K562 (cell line): ENCODE data around the gene SLC44A1. TPM values are rescaled to one million over a fixed set of nuclear protein-coding genes. Genes with fewer than 3 reads are reported as not detected.

Experiments
- ATAC-seq: fragments of 200-7000 bp; cut with Tn5 transposase; 3 replicates; pipeline ENCODE4 v1.9.1; 2020; ENCODE audit warnings: moderate library complexity
- BruUV-seq: library from RNA; stranded (reverse); fragments of 400-500 nt; replicated peaks from 2 replicates; lab custom pipeline; 2021; lab: Mats Ljungman, UMichigan
- CTCF ChIA-PET: fragments of 300-600 bp; formaldehyde crosslinking; extraction: SDS; loops from one replicate; lab custom pipeline; 2021; ENCODE audit warnings: low intra/inter-chr PET ratio; lab: Yijun Ruan, JAX
- POLR2A ChIA-PET: fragments of 300-600, 350-650 bp; sonication (Branson Sonifier 250); formaldehyde crosslinking; extraction: SDS; loops from one replicate; lab custom pipeline; 2021; ENCODE audit warnings: antibody characterized with exemption, inconsistent platforms; lab: Yijun Ruan, JAX
- DNase-seq, 4 experiments: peaks; one replicate each; pipeline versions ENCODE4 v3.0.0 to v3.0.0-alpha.2; 2011 to 2018; ENCODE audit warnings: low spot score in 3 of 4, mixed read lengths in 3 of 4; ENCODE audit errors: extremely low read depth in 1 of 4
- FAIRE-seq: peaks from 2 replicates; lab custom pipeline; 2011; peaks lifted over from hg19 to GRCh38; lab: Jason Lieb, UNC
- H2AFZ ChIP-seq: 2 replicates; pipeline ENCODE4 v1.6.0; 2011; ENCODE audit warnings: low read depth, low read length, control low read depth, inconsistent platforms
- H3K27ac ChIP-seq: fragments of 200-600 bp; 3 replicates; pipeline ENCODE4 v1.8.0; 2011; ENCODE audit warnings: low read depth, mild to moderate bottlenecking, control low read depth, inconsistent platforms, low read length, moderate library complexity, mixed read lengths; ENCODE audit errors: extremely low read depth
- H3K27me3 ChIP-seq, 2 experiments: fragments of 300-600 bp in 1 of 2; 2 replicates in 1 of 2; 3 replicates in 1 of 2; pipeline versions ENCODE4 v1.6.0 to v1.8.0; 2011; ENCODE audit warnings: inconsistent platforms in 2 of 2, low read length in 2 of 2, mild to moderate bottlenecking in 1 of 2, mixed read lengths in 1 of 2, moderate library complexity in 1 of 2; ENCODE audit not compliant: control insufficient read depth in 2 of 2, insufficient read depth in 2 of 2
- H3K36me3 ChIP-seq: fragments of 300-600 bp; 3 replicates; pipeline ENCODE4 v1.8.0; 2011; ENCODE audit warnings: mild to moderate bottlenecking, low read length, inconsistent platforms; ENCODE audit not compliant: control insufficient read depth, insufficient read depth
- H3K4me1 ChIP-seq, 2 experiments: fragments of 200-600 bp in 1 of 2; replicated peaks in 1 of 2; 2 replicates in 1 of 2; 3 replicates in 1 of 2; pipeline versions ENCODE4 v1.5.1 to v1.8.0; 2011; ENCODE audit warnings: inconsistent platforms in 2 of 2, low read length in 2 of 2, mild to moderate bottlenecking in 1 of 2, mixed read lengths in 1 of 2, moderate library complexity in 1 of 2; ENCODE audit not compliant: control insufficient read depth in 2 of 2, insufficient read depth in 2 of 2
- H3K4me2 ChIP-seq: 2 replicates; pipeline ENCODE4 v1.6.1; 2011; ENCODE audit warnings: low read length, control low read depth, inconsistent platforms, mixed read lengths; ENCODE audit not compliant: insufficient read depth
- H3K4me3 ChIP-seq: fragments of 200-600 bp; sonication (generic), shearing (Covaris generic); 2 replicates; pipeline ENCODE4 v1.5.1; 2016; ENCODE audit warnings: control low read depth, inconsistent platforms
- H3K79me2 ChIP-seq: fragments of 200-600 bp; 3 replicates; pipeline ENCODE4 v1.8.0; 2011; ENCODE audit warnings: low read length, inconsistent platforms; ENCODE audit not compliant: control insufficient read depth, insufficient read depth
- H3K9ac ChIP-seq, 2 experiments: 2 replicates each; pipeline versions ENCODE4 v1.6.0 to v1.6.1; 2011; ENCODE audit warnings: low read depth in 2 of 2, low read length in 2 of 2, control low read depth in 1 of 2, inconsistent platforms in 1 of 2, mild to moderate bottlenecking in 1 of 2, mixed read lengths in 1 of 2; ENCODE audit not compliant: insufficient read depth in 1 of 2
- H3K9me1 ChIP-seq: one replicate; pipeline ENCODE4 v1.6.0; 2011; ENCODE audit warnings: inconsistent platforms, mild to moderate bottlenecking, low read length, moderate library complexity; ENCODE audit not compliant: control insufficient read depth, insufficient read depth
- H3K9me3 ChIP-seq: replicated peaks from 2 replicates; pipeline ENCODE4 v1.5.1; 2011; ENCODE audit warnings: low read depth, low read length, inconsistent platforms; ENCODE audit not compliant: control insufficient read depth, insufficient read depth
- H4K20me1 ChIP-seq: replicated peaks from 2 replicates; pipeline ENCODE4 v1.6.1; 2011; ENCODE audit warnings: low read length, inconsistent platforms, mixed read lengths; ENCODE audit not compliant: control insufficient read depth, insufficient read depth
- HOXB6 ChIP-seq: fragments of 250-450 bp; sonication (Bioruptor Pico); IDR thresholded peaks from 2 replicates; pipeline ENCODE4 v1.5.1; 2022; ENCODE audit warnings: mild to moderate bottlenecking, borderline replicate concordance
- MBD1 ChIP-seq: fragments of 250-450 bp; sonication (Bioruptor Pico); IDR thresholded peaks from 2 replicates; pipeline ENCODE4 v1.8.0; 2022; ENCODE audit warnings: inconsistent platforms
- NUFIP1 ChIP-seq: fragments of 450-650 bp; IDR thresholded peaks from 2 replicates; pipeline ENCODE4 v1.6.1; 2018; ENCODE audit not compliant: partially characterized antibody
- POLR2H ChIP-seq: IDR thresholded peaks from 2 replicates; pipeline ENCODE4 v1.6.1; 2016; ENCODE audit warnings: missing genetic modification characterization, low read depth, mild to moderate bottlenecking, control low read depth, missing compliant biosample characterization, moderate library complexity
- PRPF4 ChIP-seq: fragments of 200-400 bp; formaldehyde crosslinking; IDR thresholded peaks from one replicate; pipeline ENCODE4 v1.6.1; 2017; ENCODE audit warnings: low read length, low read depth, mild to moderate bottlenecking; ENCODE audit not compliant: insufficient read depth, poor library complexity, severe bottlenecking
- RFX1 ChIP-seq: fragments of 450-650 bp; IDR thresholded peaks from 2 replicates; pipeline ENCODE4 v1.6.1; 2016; ENCODE audit warnings: mild to moderate bottlenecking, moderate library complexity
- USF1 ChIP-seq: sonication (generic); formaldehyde crosslinking; IDR thresholded peaks from 2 replicates; pipeline ENCODE4 v1.9.0; 2022; ENCODE audit warnings: mild to moderate bottlenecking, missing genetic modification reagents
- ZNF121 ChIP-seq: sonication (generic); formaldehyde crosslinking; conservative IDR thresholded peaks from 2 replicates; pipeline ENCODE4 v1.8.0; 2022; ENCODE audit warnings: missing genetic modification reagents
- WGBS: fragments of 100-300 bp; shearing (Covaris generic); methylation state at CpG from one replicate; pipeline ENCODE4 v1.1.6; 2016; ENCODE audit warnings: low coverage, mixed read lengths; ENCODE audit not compliant: insufficient coverage; ENCODE audit errors: missing lambda C conversion rate; 5-methylcytosine and 5-hydroxymethylcytosine counted together
- in situ Hi-C: fragments of 300-500 bp; cut with MboI; formaldehyde crosslinking; loops from 4 replicates; pipeline ENCODE4 v1.15.0; 2018; ENCODE audit warnings: inconsistent platforms, mixed read lengths
- intact Hi-C: fragments of 100-400 bp; cut with micrococcal nuclease; formaldehyde crosslinking; loops from 2 replicates; pipeline ENCODE4 v1.14.2; 2022
- polyA plus RNA-seq, 8 experiments: library from polyadenylated mRNA; depleted of rRNA in 4 of 8; stranded (reverse) in 5 of 8; unstranded in 3 of 8; fragments of >200 nt; fragmentation: Nextera tagmentation in 2 of 8; fragmentation: Illumina TruSeq in 1 of 8; extraction: Ambion mirVana in 2 of 8; extraction: Trizol in 1 of 8; gene quantifications; 2 replicates each; pipeline versions ENCODE4 v1.2.1 to v1.2.3, GENCODE V29; 2011 to 2014; ENCODE audit warnings: inconsistent platforms in 1 of 8, missing spikeins in 1 of 8
- total RNA-seq, 7 experiments: library from RNA; depleted of rRNA in 6 of 7; stranded (reverse); fragments of >200 nt in 6 of 7; fragmentation: Illumina TruSeq in 2 of 7; extraction: Trizol in 2 of 7; gene quantifications; 2 replicates each; pipeline versions ENCODE4 v1.2.1 to v1.2.3, GENCODE V29; 2011 to 2021; ENCODE audit warnings: low replicate concordance in 1 of 7

SLC44A1 gene
- total and polyA plus RNA-seq, 9 of the 15 experiments (the other 6 are each of a cell fraction or from before 2014, with no cell fraction given), result 0.11 to 0.59 (median 0.30) TPM

GRCh38 chr9:105436783-105437182, 192.3 kb downstream of the SLC44A1 start:
- H3K27ac ChIP-seq, result no peak overlapping the region
- no peaks in the 10 kb centered on the region for H3K79me2 ChIP-seq
- no TSS peak for BruUV-seq
- CTCF ChIA-PET, result no interaction called here
- TF ChIP-seq NUFIP1 (no peak), PRPF4 (no peak), HOXB6 (CRISPR knock-in tag) (no peak)
- TF ChIP-seq, all 486 proteins: peak for 0
- Histone ChIP-seq H3K9ac (no peak overlapping the region), H3K4me1 (no peaks in the 10 kb centered on the region; a peak in 1 of 5 replicates), H3K4me2 (no peak overlapping the region), H2AFZ (no peak overlapping the region), H4K20me1 (no peaks in the 10 kb centered on the region), H3K9me3 (no peaks in the 10 kb centered on the region), H3K4me3 (no peak overlapping the region), H3K36me3 (no peaks in the 10 kb centered on the region), H3K27me3 (no peaks in the 10 kb centered on the region), H3K9me1 (no peaks in the 10 kb centered on the region)
- 24% methylated on average over 4 of the region's 4 CpGs for WGBS
- intact Hi-C loops (no loop called here), in situ Hi-C loops (no loop called here)
- DNase-seq (no peak), FAIRE-seq (no peak), ATAC-seq (no peak)
- POLR2A ChIA-PET, result interaction anchor here (1.3 kb wide), 1 partner anchor 9 kb away, joined by 3 read pairs; no protein-coding TSS in a partner anchor

- Histone ChIP-seq H3K79me2 (no peaks in the 10 kb centered on the region), H3K36me3 (no peaks in the 10 kb centered on the region), H3K4me3 (no peak overlapping the region), H3K9me3 (no peaks in the 10 kb centered on the region), H2AFZ (0 out of 2 replicates have a peak overlapping the region, but pooled peaks have one; percentile 47), H4K20me1 (no peaks in the 10 kb centered on the region), H3K4me2 (no peak overlapping the region), H3K4me1 (no peaks in the 10 kb centered on the region; a peak in 1 of 5 replicates), H3K27me3 (no peaks in the 10 kb centered on the region), H3K9ac (no peak overlapping the region), H3K9me1 (no peaks in the 10 kb centered on the region), H3K27ac (no peak overlapping the region)
- no TSS peak for BruUV-seq
- POLR2A ChIA-PET, result interaction anchor here (1.1 to 1.3 kb wide), 2 partner anchors 8 kb away, joined by 3 to 4 read pairs; no protein-coding TSS in a partner anchor
- CTCF ChIA-PET, result no interaction called here
- in situ Hi-C loops, result no loop called here
- intact Hi-C loops, result no loop called here
- no peak for ATAC-seq
- 6% methylated on average over 1 of the region's 1 CpG for WGBS
- no peak for DNase-seq
- no peak for FAIRE-seq
- no peak for TF ChIP-seq ZNF121 (CRISPR knock-in tag)
- TF ChIP-seq POLR2H (tag), result no peak
- TF ChIP-seq USF1 (CRISPR knock-in tag), result no peak
- no peak for TF ChIP-seq RFX1
- TF ChIP-seq PRPF4, result no peak
- TF ChIP-seq MBD1 (CRISPR knock-in tag), result no peak
These were observed 193.3 kb downstream of the SLC44A1 start for GRCh38 chr9:105437704-105438103.
